Astrocyte of the spinal cord (primary cell): Measurements from ENCODE around the gene PRELP.
A peak's percentile ranks its signal among the peaks of the same experiment; 100 is the strongest.
"Not testable (repeated sequence)": the region's sequence is repeated elsewhere in the genome, so short reads cannot be mapped to it uniquely, and the experiment has no call there.

Experiments
- DNase-seq: peaks from one replicate; pipeline ENCODE4 v3.0.0; 2011; ENCODE audit warnings: low read depth, low spot score
- H3K4me3 ChIP-seq: 2 replicates; pipeline ENCODE4 v1.5.1; 2011; ENCODE audit warnings: low read depth, mild to moderate bottlenecking, low read length, moderate library complexity
- in situ Hi-C: cut with HindIII; loops from 2 replicates; pipeline ENCODE4 v1.10.0; 2017; ENCODE audit warnings: low sequenced_read_pairs
- TF ChIP-seq, protein P1 (sequence below): IDR thresholded peaks from 2 replicates; pipeline ENCODE4 v1.5.1; 2012; ENCODE audit warnings: low read depth, mild to moderate bottlenecking, low read length, inconsistent platforms

Gene PRELP

GRCh38 chr1:203464226-203464625 lies 11.4 kb upstream of the PRELP start:
- no peak overlapping the region for H3K4me3 ChIP-seq
- no peak for DNase-seq
- TF ChIP-seq, protein P1, sequence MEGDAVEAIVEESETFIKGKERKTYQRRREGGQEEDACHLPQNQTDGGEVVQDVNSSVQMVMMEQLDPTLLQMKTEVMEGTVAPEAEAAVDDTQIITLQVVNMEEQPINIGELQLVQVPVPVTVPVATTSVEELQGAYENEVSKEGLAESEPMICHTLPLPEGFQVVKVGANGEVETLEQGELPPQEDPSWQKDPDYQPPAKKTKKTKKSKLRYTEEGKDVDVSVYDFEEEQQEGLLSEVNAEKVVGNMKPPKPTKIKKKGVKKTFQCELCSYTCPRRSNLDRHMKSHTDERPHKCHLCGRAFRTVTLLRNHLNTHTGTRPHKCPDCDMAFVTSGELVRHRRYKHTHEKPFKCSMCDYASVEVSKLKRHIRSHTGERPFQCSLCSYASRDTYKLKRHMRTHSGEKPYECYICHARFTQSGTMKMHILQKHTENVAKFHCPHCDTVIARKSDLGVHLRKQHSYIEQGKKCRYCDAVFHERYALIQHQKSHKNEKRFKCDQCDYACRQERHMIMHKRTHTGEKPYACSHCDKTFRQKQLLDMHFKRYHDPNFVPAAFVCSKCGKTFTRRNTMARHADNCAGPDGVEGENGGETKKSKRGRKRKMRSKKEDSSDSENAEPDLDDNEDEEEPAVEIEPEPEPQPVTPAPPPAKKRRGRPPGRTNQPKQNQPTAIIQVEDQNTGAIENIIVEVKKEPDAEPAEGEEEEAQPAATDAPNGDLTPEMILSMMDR: no peak
- in situ Hi-C loops: no loop called here

- TF ChIP-seq, protein P1: no peak
- no peak for DNase-seq
- H3K4me3 ChIP-seq: no peak overlapping the region
- in situ Hi-C loops: no loop called here
Measured at GRCh38 chr1:203464743-203465142, 10.9 kb upstream of the PRELP start.

DNA sequence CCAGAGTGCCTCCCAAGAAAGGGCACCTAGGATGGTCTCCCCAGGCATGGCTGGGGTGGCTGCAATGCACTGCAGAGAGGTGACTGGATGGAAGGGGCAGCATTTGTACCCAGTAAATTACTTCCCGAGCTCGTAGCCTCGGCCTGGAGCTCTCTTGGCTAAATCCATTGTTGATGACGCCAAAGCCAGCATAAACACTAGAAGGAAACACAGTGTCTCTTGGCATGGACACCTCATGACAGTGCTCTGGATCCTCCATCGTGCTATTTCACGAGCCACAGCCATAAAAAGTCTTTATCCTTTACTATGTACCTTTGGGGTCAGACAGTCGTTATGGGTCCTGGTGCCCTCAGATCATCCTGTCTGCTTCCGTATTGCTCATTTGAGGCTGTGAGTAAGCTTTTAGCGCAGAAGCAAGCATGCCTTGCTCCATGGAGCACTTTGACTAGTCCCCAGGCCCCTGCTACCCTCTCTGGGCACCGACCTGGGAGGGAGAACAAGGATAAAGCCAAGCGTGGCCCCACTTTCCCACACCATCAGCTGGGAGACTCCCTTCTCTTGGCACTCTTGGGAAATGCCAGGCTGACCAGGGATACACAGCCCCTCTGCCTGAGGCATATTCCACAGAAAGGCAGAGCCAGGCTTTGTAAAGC lies 10.3 kb upstream of the PRELP start:
- no peak overlapping the region for H3K4me3 ChIP-seq
- TF ChIP-seq, protein P1: no peak
- in situ Hi-C loops: no loop called here
- DNase-seq: no peak

GRCh38 chr1:203465948-203466347 lies 9.7 kb upstream of the PRELP start:
- H3K4me3 ChIP-seq: no peak overlapping the region
- TF ChIP-seq, protein P1: no peak
- peak; percentile 9 for DNase-seq
- in situ Hi-C loops: no loop called here

GRCh38 chr1:203466906-203467549 lies 8.6 kb upstream of the PRELP start:
- DNase-seq, in situ Hi-C loops, H3K4me3 ChIP-seq: not testable (repeated sequence)

DNA sequence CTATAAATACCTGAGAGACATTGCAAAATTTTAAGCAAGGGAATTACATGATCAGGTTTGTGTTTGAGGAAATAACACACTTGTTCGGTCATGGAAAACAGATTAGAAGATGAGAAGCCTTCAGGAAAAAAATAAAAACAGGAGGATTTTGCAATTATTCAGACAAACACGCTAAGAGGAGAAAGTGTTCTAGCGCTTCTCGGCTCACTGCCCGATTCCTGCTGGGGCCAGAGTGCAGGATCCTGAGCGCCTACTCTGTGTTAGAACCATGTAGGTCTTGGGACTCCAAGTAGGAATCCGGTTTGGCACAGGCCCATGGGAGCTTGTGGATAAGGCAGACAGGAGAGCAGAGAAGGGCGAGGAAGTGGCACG lies 8.1 kb upstream of the PRELP start:
- in situ Hi-C loops: no loop called here
- DNase-seq: no peak

DNA sequence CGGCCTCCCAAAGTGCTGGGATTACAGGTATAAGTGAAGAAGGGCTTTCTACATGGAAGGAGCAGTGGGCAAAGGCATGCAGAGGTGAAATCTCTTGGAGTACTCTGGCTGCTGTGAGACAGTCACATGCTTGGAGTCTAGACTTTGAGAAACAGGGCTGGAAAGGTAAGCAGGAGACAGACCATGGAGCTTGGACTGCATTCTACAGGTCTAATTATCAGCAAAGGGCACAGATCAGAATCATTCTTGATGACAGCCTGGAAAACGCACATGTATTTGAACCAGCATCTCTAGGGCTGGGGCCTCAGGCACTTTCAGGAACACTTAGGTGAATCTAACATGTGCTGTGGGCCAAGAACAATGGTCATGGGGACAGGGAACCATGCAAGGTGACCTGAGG lies 7.3 kb upstream of the PRELP start:
- in situ Hi-C loops: no loop called here
- no peak for DNase-seq
- H3K4me3 ChIP-seq: no peak overlapping the region
- TF ChIP-seq, protein P1: no peak

More for the DNA sequence above, 8.1 kb upstream of the PRELP start:
- no peak overlapping the region for H3K4me3 ChIP-seq
- TF ChIP-seq, protein P1: no peak
